ENCODE results near the gene FAM124A. TPM values are rescaled to one million over a fixed set of nuclear protein-coding genes. Genes with fewer than 3 reads are reported as not detected.
A peak's percentile ranks its signal among the peaks of the same experiment; 100 is the strongest.

Gene FAM124A
- total and polyA plus RNA-seq, 8 donors = 2.4 to 9.3 (median 5.7) TPM

- ATAC-seq (no peak), DNase-seq (no peak)
- H3K36me3 ChIP-seq = no peaks in the 10 kb centered on the region
- TF ChIP-seq CTCF (IDR thresholded peaks at IDR 0.05) = no peak
- peaks cover 0 to 21% of the 10 kb centered on the region in 2 donors for H3K4me1 ChIP-seq
- intact Hi-C loops (cut with DNase I) = no loop called here
- peaks cover 0 to 40% of the 10 kb centered on the region in 2 donors for H3K27me3 ChIP-seq
- no peaks in the 10 kb centered on the region for H3K9me3 ChIP-seq
- peak overlapping the region; percentile 58 to 71 for H3K4me3 ChIP-seq
- H3K27ac ChIP-seq = peak overlapping the region in 1 of 2 donors; percentile 50
Observed at GRCh38 chr13:51222686-51223559, 725 bp downstream of the FAM124A start.

- DNase-seq (no peak), ATAC-seq (no peak)
- Histone ChIP-seq H3K27me3 (peaks cover 0 to 40% of the 10 kb centered on the region in 2 donors), H3K36me3 (no peaks in the 10 kb centered on the region), H3K27ac (no peak overlapping the region), H3K4me3 (peak overlapping the region in 1 of 2 donors; percentile 71), H3K9me3 (no peaks in the 10 kb centered on the region), H3K4me1 (peaks cover 0 to 21% of the 10 kb centered on the region in 2 donors)
- intact Hi-C loops (cut with DNase I) = no loop called here
- TF ChIP-seq CTCF (IDR thresholded peaks at IDR 0.05) = no peak
Observed at GRCh38 chr13:51223560-51224270, 1.5 kb downstream of the FAM124A start.

- Histone ChIP-seq H3K4me3 (no peak overlapping the region), H3K4me1 (peaks cover 0 to 26% of the 10 kb centered on the region in 2 donors), H3K9me3 (no peaks in the 10 kb centered on the region), H3K27ac (no peak overlapping the region), H3K36me3 (no peaks in the 10 kb centered on the region), H3K27me3 (peaks cover 0 to 40% of the 10 kb centered on the region in 2 donors)
- no peak for ATAC-seq
- no peak for DNase-seq
- no peak for TF ChIP-seq CTCF (IDR thresholded peaks at IDR 0.05)
- intact Hi-C loops (cut with DNase I) = no loop called here
Observed at GRCh38 chr13:51225029-51225428, 2.8 kb downstream of the FAM124A start.

GRCh38 chr13:51227404-51227803, 5.2 kb downstream of the FAM124A start:
- intact Hi-C loops (cut with DNase I) = no loop called here
- no peak for TF ChIP-seq CTCF (IDR thresholded peaks at IDR 0.05)
- Histone ChIP-seq H3K36me3 (no peaks in the 10 kb centered on the region), H3K27me3 (peaks cover 0 to 19% of the 10 kb centered on the region in 2 donors), H3K4me1 (peaks cover 0 to 26% of the 10 kb centered on the region in 2 donors), H3K27ac (no peak overlapping the region), H3K4me3 (no peak overlapping the region), H3K9me3 (no peaks in the 10 kb centered on the region)
- no peak for DNase-seq
- ATAC-seq = no peak
